Activated naive CD8-positive, alpha-beta T cell treated with anti-CD3 and anti-CD28 coated beads, Interleukin-2, amount 50 U/mL, for 16 hours (primary cell): Measurements from ENCODE around the gene POU2F3.

Experiments used
- DNase-seq: peaks from one replicate; pipeline ENCODE4 v3.0.0-alpha.2; 2020; ENCODE audit warnings: low read depth, low spot score

POU2F3 gene

DNA sequence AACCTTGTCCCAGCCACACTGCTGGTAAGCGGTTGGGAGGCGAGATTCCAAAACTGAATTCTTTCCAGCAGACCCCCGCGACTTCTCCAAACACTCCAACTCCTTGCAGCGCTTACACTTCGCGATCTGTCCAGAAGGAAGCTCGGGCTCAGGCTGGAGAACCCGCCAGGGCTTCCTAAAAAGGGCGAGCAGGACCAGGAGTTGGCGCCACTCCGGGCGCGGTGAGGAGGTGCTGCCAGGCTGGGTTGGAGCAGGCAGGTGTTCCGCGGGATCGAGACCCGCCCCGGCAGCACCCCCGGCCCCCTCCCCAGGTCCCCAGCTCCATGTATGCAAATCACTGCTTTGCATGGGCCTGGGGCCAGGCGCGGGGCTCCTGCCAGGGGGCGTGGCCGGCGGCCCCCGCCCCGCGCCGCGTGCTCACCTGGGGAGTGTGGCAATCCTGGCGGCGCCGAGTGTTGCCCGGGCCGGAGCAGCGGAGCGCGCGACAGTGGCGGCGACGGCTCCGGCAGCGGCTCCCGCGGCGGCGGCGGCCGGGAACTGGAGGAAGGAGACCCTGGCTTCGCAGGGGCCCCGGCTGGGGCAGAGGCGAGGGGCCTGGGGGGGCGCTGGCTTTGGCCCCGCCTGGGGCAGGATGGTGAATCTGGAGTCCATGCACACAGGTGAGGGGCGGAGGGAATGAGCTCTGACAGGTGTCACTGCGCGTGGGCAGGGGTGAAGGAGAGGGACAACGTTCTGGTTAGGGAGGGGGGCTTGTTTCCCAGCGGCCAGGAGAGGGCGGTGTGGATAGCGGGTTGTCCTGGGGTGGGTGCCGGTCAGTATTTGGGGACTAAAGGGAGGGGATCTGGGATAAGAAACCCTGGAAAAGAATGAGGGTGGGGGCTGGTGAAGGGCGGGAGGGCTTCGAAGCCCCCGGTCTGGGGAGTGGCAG lies at the start of gene POU2F3:
Gene POU2F3, plus strand, starts transcription at position 428 of the 928 bp plus-strand sequence. Its CDS starts 204 bp downstream, at position 632.
- no peak for DNase-seq

DNA sequence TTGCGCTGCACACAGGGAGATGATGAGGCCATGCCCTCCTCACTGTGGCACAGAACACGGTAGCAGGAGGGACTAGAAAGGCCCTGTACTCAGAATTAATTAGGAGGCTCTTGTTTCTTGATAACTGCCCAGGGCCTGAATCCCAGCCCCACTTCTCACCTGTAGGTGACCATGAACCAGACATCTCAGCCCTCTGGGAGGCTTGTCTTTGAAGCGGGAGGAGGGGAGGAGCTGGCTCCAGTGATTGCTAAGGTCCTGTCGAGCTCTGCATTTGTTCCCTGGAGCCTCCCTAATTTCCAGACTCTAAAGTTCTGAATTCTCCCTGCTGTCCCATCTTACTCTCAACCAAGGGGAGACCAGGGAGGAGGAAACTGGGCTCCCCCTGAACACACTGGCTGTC lies 48.9 kb upstream of the POU2F3 start:
- DNase-seq: no peak

DNA sequence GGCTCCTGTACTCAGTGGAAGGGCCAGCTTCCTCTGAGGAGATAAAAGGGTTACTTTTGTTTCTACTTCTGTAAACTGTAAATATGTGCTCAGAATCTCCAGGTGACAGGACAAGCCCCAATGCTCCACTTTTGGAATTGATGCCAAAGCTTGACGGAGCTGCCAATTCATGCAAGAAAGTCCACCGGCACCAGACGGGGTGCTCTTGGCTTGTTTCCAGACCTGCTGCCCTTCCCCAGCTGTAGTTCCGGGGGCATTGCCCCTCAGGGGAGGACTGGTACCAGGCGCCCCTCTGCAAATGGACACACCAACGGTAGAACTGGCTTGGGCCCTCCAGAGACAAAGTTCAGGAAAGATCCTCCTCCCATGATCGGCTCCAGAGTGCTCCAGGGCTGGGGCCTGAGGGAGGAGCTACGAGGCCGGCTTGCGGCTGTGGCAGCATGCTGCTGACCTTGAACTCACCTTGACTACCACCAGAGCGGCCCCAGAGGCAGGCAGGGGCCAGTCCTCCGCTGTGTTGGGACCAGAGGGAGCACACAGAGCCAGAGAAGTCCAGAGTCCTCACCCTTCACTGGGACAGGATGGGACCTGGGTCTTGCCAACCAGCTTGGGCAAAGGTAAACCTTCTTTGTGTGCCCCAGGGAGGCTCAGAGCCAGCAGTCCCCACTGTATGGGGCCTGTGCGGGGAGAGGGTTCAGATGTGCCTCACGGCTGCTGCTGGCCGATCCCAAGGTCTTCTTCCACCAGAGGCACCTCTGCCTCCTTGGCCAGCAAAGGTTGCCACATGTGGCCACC lies 46.9 kb upstream of the POU2F3 start:
- no peak for DNase-seq

DNA sequence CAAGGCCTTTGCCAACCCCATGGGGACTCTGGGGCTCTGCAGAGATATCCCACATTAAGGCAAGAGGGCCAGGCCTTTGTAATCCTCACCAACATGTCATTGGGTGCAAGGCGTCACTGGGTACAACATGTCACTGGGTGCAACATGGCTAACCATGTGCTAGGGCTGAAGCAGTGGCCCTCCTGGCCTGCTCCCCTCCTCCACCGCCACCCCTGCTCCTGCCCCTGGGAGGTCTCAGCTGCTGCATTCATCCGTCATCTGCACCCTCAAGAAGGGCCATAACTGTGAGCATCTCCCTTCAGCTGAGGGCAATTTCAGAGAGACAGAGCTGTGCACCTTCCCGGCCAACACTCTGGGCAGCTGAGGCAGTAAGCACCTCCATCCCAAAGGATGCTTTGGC lies 45.8 kb upstream of the POU2F3 start:
- no peak for DNase-seq

DNA sequence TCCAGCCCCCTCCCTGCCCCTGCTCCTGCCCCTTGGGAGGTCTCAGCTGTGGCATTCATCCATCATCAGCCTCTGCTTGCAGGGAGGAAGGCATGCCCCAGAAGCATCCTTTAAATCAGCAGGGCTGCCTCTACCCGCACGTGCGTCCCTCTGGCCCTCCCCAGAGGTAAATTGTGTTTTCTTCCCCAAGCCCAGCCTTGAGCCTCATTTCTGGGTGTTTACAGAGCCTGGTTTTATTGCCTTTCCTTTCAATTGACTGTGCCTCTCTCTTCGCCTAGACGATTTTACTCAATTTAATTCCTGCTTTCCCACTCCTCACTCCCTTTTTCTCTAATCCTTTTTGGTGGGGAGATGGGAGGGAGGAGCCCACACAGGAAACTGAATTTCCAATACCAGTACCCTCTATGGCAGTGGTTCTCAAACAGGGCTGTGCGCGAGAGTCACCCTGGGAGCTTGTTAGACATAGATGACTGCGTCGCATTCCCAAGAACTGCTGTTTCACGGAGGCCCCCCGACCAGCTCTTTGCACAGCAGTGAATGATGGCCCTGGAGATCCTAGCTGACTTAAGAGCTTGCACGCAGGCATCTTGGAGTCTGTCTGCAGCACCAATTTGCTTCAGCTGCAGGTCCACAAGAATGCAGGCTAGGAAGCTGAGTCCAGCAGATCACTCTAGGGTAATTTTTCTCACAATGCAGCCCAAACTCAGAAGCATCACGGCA lies 44.2 kb upstream of the POU2F3 start:
- DNase-seq: no peak

DNA sequence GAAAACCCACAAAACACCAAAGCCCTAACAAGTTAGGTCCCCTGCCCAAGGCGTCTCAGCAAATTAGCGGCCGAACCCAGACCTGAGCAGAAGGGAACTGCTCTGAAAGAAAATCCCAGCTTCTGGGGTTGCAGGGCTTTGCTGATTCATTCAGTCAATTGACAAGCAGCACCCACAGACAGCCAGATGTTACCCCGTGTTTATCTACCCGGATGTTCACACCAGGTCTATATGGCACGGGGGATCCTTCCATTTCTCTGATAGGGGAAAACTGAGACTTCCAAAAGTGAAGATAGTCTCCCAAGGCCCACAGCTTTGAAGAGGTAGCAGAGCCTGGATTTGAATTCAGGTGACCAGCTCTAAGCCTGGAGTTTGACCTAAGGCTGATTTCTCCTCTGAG lies 43.1 kb upstream of the POU2F3 start:
- no peak for DNase-seq

DNA sequence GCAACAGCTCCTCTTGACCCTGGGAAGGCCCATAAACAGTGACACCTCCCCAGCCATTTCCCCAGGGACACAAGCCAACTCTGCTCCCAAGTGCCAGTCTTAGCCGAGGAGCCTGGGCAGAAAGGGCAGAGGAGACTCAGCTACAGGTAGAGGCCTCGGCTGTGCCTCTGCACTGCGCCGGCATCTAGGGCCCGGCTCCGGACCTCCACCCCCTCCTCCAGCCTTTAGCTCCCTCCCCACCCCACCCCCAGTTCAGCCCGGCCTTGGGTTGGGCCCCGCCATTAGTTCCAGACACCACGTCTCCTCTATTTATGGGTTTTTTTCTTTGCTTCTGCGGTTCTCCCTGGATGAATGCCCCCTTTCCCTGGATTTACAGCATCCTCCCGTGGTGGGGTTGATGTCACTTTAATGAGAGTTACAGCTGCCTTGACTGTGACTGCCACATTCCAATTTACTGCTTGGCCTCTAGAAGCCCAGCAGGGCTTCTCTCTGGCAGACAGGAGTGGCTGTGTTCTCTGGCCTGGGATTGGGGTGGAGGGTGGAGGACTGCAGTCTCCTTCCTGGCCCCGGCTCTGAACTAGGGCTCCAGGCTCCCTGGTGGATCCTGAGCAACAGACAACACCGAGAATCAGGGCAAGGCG lies 42.6 kb upstream of the POU2F3 start:
- DNase-seq: no peak

DNA sequence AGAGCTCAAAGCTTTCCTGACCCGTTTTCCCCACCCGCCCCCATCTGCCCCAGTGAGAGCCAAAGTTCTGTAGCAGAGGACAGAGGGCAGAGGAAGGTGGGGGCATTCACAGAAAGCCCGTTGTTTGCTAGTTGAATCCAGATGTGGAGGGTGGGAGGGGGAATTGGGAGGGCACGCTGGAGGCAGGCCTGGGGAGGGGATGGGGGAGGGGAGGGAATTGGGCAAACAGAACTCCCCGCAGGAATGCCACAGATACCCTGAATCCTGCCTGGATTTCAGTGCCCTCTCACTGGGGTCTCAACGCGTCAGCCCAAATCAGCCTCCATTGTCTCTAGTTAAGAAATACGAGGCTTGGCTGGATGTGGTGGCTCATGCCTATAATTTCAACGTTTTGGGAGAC lies 42.0 kb upstream of the POU2F3 start:
- DNase-seq: no peak

DNA sequence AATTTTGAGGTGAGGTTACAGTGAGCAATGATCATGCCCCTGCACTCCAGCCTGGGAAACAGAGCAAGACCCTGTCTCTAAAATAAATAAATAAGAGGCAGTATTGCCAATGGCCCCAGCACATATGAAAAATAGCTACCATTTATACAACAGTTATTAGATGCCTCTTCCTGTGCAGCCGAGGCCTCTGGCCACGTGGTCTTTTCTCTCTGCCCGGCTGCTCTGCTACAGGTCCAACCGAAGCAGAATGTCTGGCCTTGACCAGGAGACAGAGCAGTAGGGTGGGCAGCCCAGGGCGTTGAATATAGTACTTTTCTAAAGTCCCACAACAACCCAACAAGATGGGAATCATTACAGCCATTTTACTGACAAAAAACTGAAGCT lies 41.5 kb upstream of the POU2F3 start:
- no peak for DNase-seq

DNA sequence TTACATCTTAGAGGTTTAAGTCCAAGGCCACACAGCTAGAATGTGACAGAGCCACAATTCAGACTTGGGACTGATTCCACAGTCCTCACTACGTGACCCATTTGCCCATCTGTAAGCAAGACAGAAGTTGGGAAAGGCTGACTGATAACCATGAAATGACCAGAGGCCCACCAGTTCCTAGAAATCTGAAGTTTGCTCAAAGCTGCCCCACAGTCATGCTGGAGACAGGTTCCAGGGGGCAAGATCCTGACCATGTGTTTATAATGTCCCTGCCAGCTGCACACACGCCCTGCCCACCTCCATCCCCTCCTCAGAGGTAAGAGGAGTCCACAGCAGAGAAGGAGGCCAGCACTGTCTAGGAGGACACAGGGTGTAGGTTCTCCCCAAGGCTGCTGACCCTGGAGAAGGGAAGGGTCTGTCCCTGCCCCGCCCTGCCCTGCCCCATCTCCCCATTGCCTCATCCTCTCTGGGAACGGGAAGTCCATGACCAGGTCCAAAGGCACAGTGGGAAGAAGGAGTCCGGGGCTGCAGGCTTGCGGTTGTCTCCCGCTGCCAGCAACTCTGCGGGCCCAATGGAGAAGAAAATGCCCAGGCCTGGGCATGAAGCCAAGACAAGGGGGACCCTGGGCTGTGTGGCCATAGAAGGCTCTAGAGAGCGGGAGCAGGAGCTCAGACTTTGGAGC lies 41.0 kb upstream of the POU2F3 start:
- no peak for DNase-seq

DNA sequence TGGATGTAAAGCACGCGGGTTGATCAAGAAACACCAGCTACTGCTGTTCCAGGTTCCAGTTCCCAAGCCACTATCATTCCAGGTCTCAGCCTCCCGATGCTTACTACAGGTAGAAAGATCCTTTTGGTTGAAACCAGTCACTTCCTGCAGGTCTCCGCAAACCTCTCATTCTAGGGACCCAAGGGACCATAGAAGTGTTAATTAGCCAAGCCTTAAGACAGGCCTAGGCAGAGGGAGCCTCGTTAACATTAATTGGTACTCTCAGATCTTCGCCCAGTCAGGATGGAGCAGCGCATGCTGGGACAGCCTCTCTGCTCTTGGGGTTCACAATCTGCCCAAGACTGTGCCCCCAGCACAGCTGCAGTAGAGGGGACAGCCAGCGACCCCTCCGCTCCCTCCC lies 40.3 kb upstream of the POU2F3 start:
- DNase-seq: no peak

DNA sequence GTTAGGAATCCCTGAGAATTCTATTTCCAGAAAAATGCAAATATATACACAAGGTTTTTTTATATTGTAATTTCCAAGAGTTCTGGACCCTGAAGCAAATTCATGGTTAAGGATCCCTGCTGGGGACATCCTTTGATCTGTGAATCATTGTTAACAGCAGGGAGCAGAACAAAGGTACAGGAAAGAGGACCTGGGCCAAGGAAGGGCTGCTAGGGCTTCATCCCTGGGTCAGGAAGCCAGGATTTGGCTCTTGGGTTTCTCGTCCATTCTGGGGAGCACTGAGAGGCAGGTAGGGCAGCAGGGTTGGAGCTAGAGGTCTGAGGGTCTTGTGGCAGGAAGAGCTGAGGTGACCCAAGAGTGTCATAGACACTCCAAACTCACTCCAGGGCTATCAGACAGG lies 39.3 kb upstream of the POU2F3 start:
- no peak for DNase-seq

DNA sequence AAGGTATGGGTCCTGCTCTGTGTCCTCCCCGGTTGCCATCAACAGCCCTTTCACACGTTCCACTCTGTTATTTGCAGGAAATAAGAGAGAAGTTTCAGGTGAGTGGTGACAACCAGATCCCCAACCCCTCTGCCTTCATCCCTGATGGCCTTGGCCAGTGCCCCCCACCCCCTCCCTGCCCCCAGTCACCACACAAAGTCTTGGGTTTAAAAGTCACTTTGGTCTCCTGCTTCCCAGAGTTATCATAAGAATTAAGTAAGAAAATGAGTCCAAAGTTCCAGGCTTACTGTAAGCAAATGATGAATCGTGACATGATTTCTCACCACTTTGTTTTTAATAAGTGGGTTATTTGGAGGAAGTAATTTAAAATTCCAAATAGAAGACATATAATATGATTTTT lies 38.3 kb upstream of the POU2F3 start:
- DNase-seq: no peak

DNA sequence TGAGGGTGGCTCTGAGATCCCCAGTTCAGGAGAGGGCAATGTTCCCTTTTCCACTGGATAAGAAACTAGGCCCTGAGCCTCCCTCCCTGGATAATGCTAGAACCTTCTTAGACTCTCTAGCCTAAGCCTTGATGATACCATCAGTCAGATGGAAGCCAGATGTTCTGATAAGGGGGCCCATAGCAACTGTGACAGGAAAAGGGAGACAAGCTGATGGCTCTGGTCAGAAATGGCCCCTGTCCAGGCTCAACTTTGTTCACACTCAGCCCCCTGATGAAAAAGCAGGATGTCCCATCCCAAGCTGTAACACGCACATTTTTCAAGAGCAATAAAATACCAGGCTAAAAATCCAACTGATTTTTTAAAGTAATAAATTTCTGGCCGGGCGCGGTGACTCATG lies 36.3 kb upstream of the POU2F3 start:
- DNase-seq: no peak

DNA sequence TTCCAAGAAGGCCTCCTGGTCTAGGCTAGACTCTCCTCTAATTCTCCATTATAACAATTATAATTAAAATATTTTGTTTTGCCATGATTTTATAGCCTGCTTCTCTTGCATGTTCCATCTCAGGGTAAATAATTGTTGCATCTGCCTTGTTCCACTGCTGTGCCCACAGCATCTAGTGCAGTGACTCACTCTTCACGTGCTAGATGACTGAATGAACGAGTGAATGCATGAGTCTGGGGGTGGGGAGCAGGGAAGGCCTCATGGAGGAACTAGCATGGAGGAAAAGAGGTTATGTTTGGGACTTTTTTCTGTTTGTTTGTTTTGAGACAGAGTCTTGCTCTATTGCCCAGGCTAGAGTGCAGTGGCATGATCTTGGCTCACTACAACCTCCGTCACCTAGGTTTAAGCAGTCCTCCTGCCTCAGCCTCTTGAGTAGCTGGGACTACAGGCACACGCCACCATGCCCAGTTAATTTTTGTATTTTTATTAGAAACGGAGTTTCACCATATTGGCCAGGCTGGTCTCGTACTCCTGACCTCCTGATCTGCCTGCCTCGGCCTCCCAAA lies 34.3 kb upstream of the POU2F3 start:
- no peak for DNase-seq

DNA sequence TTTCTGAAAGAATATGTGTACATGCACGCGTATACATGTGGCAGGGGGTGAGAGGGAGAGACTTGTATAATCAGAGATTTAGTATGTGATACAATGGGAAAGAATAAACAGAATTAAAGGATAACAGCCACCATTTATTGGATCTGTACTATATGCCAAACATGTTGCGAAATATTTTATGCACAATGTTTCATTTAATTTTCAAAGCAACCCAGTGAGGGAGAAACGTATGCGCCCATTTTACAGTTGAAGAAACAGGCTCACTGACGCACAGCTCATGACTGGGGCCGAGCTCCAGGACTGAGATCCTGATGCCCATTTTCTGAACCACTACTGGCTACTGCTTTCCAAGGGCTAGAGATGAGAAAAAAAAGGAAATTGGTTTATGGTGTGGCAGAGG lies 32.4 kb upstream of the POU2F3 start:
- no peak for DNase-seq

DNA sequence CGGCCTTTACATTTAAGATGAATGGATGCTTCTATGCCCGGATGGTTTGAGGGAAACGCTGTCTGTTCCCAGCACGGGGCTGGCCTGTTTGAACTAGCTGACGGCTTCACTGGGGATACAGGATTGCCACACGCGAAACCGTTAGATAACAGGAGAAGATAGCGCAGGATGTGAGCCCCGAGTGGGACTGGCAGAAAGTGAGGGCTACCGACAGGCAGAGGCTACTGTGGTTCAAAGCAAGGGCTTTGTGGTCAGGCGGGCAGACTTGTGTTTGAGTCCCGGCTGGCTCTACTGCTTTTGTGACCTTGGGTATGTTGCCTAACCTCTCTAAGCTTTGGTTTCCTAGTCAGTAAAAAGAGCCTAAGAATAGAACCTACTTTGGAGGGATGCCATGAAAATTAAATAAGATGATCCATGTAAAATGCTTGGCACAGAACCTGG lies 31.9 kb upstream of the POU2F3 start:
- DNase-seq: no peak

DNA sequence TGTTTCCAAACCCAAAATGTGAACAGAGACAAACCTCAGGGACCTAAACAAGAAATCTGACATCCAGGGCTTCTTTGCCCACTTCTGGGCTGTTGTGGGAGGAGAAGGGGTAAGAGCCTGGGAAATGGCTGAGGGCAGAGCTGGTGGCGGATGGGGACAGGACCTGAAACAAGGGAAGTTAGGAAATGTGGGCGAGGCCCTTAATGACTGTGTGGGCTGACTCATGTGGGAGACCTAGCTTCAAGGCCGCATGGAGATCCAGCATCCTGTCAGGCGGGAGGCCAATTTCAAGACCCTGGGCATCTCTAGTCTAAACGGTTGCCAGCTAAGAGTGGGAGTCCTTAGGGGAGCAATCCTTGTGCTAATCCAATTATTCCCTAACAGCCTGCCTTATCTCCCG lies 31.2 kb upstream of the POU2F3 start:
- DNase-seq: no peak

DNA sequence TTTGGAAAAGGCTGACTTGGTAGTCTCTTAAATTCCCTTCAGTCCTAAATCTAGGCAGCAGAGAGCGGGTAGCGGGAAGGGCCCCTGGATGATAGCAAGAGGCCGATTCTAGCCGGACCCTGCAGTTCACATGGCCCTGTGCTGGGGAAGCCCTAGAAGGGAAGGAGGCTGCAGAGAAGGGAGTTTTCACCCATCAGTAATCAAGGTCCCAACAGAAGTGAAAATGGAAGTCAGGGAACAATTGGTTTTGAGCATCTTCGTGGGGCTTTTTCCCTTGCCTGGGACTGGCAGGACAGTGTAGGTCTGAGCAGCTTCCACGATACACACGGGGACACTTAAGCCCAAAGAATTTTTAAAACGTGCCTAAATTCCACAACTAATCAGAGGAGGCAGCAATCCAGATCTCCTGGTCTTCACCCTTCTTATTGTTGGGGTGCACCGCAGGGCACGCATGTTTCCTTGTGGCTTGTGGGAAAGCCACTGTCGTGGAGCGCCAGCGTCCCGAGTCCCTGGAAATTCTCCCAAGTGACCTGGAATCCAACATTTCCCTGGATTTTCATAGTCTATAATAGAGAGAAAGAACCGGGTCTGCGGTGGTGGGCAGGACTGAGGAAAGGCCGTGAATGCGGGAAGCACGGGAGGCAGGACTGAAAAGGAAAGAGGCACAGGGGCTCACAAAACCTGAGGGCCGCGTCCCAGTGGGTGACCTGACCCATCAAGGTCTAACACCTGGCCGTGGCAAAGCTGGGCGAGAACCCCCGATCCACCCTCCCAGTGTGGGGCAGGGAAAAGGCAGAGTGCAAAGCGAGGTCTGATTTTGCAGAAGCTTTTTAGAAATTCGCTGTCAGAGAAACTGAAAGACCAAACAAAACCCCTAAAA lies 30.0 kb upstream of the POU2F3 start:
- DNase-seq: no peak
